Naive thymus-derived CD8-positive, alpha-beta T cell (primary cell): ENCODE results near the gene LRRC75A. TPM values are rescaled to one million over a fixed set of nuclear protein-coding genes. Genes with fewer than 3 reads are reported as not detected.
"Not testable (repeated sequence)": the region's sequence is repeated elsewhere in the genome, so short reads cannot be mapped to it uniquely, and the experiment has no call there.

Experiments
- ATAC-seq, 2 donors: fragments of 150-1000 bp; cut with Tn5 transposase in 1 of 2; sonication (Bioruptor Pico), chemical (Tn5 transposase) in 1 of 2; 1 replicate in 1 of 2; 2 replicates in 1 of 2; pipeline ENCODE4 v1.10.0; 2021; ENCODE audit warnings: mild to moderate bottlenecking in 2 of 2, moderate library complexity in 2 of 2
- POLR2A ChIA-PET: fragments of 350-600 bp; sonication (Branson Sonifier 250); formaldehyde crosslinking; loops from one replicate; lab custom pipeline; 2021; ENCODE audit warnings: antibody characterized with exemption; lab: Charles Lee
- DNase-seq, 10 donors: peaks; one replicate each; pipeline versions ENCODE4 v3.0.0 to v3.0.0-alpha.2; 2020 to 2022
- H3K27ac Mint-ChIP-seq, 10 donors: one replicate each; pipeline ENCODE4 v1.8.0; 2020 to 2022; ENCODE audit warnings: mild to moderate bottlenecking in 10 of 10, mixed read lengths in 10 of 10, moderate library complexity in 4 of 10, inconsistent platforms in 1 of 10
- H3K27me3 Mint-ChIP-seq, 5 donors: one replicate each; pipeline ENCODE4 v1.8.0; 2021 to 2022; ENCODE audit warnings: mixed read lengths in 5 of 5
- H3K36me3 Mint-ChIP-seq, 3 donors: one replicate each; pipeline ENCODE4 v1.8.0; 2020 to 2022; ENCODE audit warnings: mixed read lengths in 3 of 3, mild to moderate bottlenecking in 2 of 3, inconsistent platforms in 1 of 3
- H3K4me1 Mint-ChIP-seq, 4 donors: one replicate each; pipeline ENCODE4 v1.8.0; 2021 to 2022; ENCODE audit warnings: mixed read lengths in 4 of 4
- H3K4me3 Mint-ChIP-seq, 10 donors: one replicate each; pipeline ENCODE4 v1.8.0; 2020 to 2022; ENCODE audit warnings: mild to moderate bottlenecking in 10 of 10, mixed read lengths in 10 of 10, moderate library complexity in 6 of 10, inconsistent platforms in 1 of 10
- H3K9me3 Mint-ChIP-seq, 9 donors: one replicate each; pipeline ENCODE4 v1.8.0; 2020 to 2022; ENCODE audit warnings: mixed read lengths in 9 of 9, mild to moderate bottlenecking in 3 of 9, inconsistent platforms in 1 of 9, moderate library complexity in 1 of 9
- polyA plus RNA-seq, 3 donors: library from polyadenylated mRNA; unstranded; fragments of 300-500 nt; fragmentation: Illumina TruSeq; gene quantifications; one replicate each; pipeline ENCODE4 v1.2.3, GENCODE V29; 2021
- total RNA-seq, 8 experiments: library from RNA in 2 of 8; stranded (reverse) in 2 of 8; gene quantifications; one replicate each; pipeline ENCODE4 v1.2.3 and lab custom pipeline; 2021 to 2026

The LRRC75A gene
- total and polyA plus RNA-seq, 5 experiments from 2014 or later: 1.8 to 8.9 (median 3.1) TPM

DNA sequence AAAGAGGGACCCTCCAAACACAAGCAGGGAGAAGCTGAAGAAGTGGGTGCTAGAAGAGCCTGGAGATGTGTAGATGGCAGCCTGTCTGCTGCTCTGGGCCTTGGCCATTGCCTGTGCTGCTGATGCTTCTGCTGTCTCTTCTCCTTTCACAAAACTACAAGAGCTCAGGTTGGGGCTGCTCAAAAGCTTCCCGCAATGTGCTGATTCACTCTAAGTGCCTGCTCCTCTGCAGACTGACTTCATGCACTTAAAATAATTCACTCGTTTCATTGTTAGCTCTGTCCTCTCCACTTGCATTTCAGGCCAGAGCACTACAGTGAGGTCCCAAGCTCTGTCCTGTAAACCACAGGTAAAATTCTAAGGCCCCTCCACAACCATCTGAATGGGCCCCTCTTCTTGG lies 95.3 kb downstream of the LRRC75A start:
- H3K36me3 Mint-ChIP-seq, H3K9me3 Mint-ChIP-seq, ATAC-seq, H3K4me3 Mint-ChIP-seq, DNase-seq, POLR2A ChIA-PET, H3K27me3 Mint-ChIP-seq, H3K4me1 Mint-ChIP-seq: not testable (repeated sequence)
- H3K27ac Mint-ChIP-seq: peak overlapping the region in 1 of 10 donors; percentile 48

DNA sequence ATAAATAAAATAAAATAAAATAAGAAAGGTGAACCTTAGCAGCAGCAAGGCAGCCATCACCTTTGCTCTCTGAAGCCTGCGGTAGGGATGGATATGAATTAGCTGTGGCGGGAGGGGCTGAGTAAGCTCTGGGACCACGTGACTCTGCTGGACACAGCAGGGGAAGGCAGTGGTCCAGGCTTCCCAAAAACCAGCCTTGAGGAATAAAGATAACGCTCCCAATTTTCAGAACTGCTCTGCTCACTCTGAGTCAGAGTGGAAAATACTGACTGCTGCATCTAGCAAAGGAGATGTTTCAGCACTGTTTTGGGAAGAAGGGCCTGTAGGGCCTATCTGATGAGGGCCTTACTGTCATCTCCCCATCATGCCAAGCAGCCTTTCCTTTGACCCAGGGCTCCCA lies 96.1 kb downstream of the LRRC75A start:
- DNase-seq, H3K4me1 Mint-ChIP-seq, H3K36me3 Mint-ChIP-seq, ATAC-seq, H3K4me3 Mint-ChIP-seq, POLR2A ChIA-PET, H3K9me3 Mint-ChIP-seq, H3K27me3 Mint-ChIP-seq, H3K27ac Mint-ChIP-seq: not testable (repeated sequence)

DNA sequence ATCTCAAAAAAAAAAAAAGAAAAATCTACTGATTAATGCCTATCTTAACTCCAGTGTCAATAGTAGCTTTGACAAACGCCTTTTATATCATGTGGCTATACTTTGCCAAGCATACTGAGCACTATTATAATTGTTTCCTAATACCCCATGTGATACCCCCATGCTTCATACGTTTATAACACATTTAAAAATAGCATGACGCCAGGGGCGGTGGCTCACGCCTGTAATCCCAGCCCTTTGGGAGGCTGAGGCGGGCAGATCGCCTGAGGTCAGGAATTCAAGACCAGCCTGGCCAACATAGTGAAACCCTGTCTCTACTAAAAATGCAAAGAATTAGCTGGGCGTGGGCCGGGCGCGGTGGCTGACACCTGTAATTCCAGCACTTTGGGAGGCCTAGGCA lies 99.5 kb downstream of the LRRC75A start:
- POLR2A ChIA-PET: interaction anchor here (0.7 kb wide), 1 partner anchor 10 kb away, joined by 3 read pairs; no protein-coding TSS in a partner anchor
- not testable (repeated sequence) for H3K27me3 Mint-ChIP-seq, H3K4me1 Mint-ChIP-seq, DNase-seq, ATAC-seq, H3K9me3 Mint-ChIP-seq, H3K36me3 Mint-ChIP-seq, H3K27ac Mint-ChIP-seq, H3K4me3 Mint-ChIP-seq

Other genes starting within 250 kb of the LRRC75A start
- gene CENPV, start 138.7 kb downstream of the LRRC75A start, total RNA-seq: 10 to 100 TPM; 25.9 to 26.2 TPM
- gene CENPV, start 138.7 kb downstream of the LRRC75A start, polyA plus RNA-seq: 10 to 100 TPM; 24.7 to 30.9 (median 28.3) TPM
- 100 to 1,000 TPM; 724 to 751 TPM for gene UBB, start 111.1 kb downstream of the LRRC75A start, total RNA-seq
- gene UBB, start 111.1 kb downstream of the LRRC75A start, polyA plus RNA-seq: 1,000 to 10,000 TPM; 1,803 to 2,753 (median 2,352) TPM
- gene TRPV2, start 76.6 kb downstream of the LRRC75A start, total RNA-seq: 10 to 100 TPM; 60.9 to 65.0 TPM
- gene TRPV2, start 76.6 kb downstream of the LRRC75A start, polyA plus RNA-seq: 100 to 1,000 TPM in 1 of 3 donors, 10 to 100 TPM in 2; 87.0 to 109 (median 90.6) TPM
- gene ZNF287, start 77.0 kb upstream of the LRRC75A start, total RNA-seq: 10 to 100 TPM; 18.8 to 21.6 TPM
- gene ZNF287, start 77.0 kb upstream of the LRRC75A start, polyA plus RNA-seq: 10 to 100 TPM in 2 of 3 donors, 1 to 10 TPM in 1; 9.4 to 15.1 (median 11.4) TPM
- 10 to 100 TPM in 1 of 2 experiments, 1 to 10 TPM in 1; 9.2 to 10.8 TPM for gene ZNF624, start 161.7 kb upstream of the LRRC75A start, total RNA-seq
- 1 to 10 TPM; 2.6 to 4.2 (median 3.3) TPM for gene ZNF624, start 161.7 kb upstream of the LRRC75A start, polyA plus RNA-seq
- 1 to 10 TPM; 2.5 to 3.7 TPM for gene CCDC144A, start 198.0 kb upstream of the LRRC75A start, total RNA-seq
- 1 to 10 TPM in 1 of 3 donors, under 1 TPM in 2; 0.42 to 1.5 (median 0.84) TPM for gene CCDC144A, start 198.0 kb upstream of the LRRC75A start, polyA plus RNA-seq